HepG2 (cell line): ENCODE data around the gene NKAIN2.

Source experiments
- BRCA1 ChIP-seq: sonication (generic); formaldehyde crosslinking; IDR thresholded peaks from 2 replicates; pipeline ENCODE4 v1.4.0; 2020; ENCODE audit warnings: missing genetic modification reagents
- CREB1 ChIP-seq, 2 experiments: fragments of 450-650 bp in 1 of 2; IDR thresholded peaks; 2 replicates each; pipeline ENCODE4 v1.6.1; 2016 to 2017; ENCODE audit warnings: control low read depth in 1 of 2, mild to moderate bottlenecking in 1 of 2, missing compliant biosample characterization in 1 of 2, missing genetic modification characterization in 1 of 2
- ELF3 ChIP-seq: IDR thresholded peaks from 2 replicates; pipeline ENCODE4 v1.6.1; 2016; ENCODE audit warnings: missing genetic modification reagents, missing compliant biosample characterization
- EZH2 ChIP-seq: conservative IDR thresholded peaks from 2 replicates; pipeline ENCODE4 v1.6.1; 2012; ENCODE audit warnings: mild to moderate bottlenecking, low read depth, low read length, moderate library complexity
- GPN1 ChIP-seq: sonication (generic); formaldehyde crosslinking; IDR thresholded peaks from 2 replicates; pipeline ENCODE4 v1.5.1; 2020; ENCODE audit warnings: missing genetic modification reagents, borderline replicate concordance
- KDM6A ChIP-seq: IDR thresholded peaks from 2 replicates; pipeline ENCODE4 v1.6.1; 2016; ENCODE audit warnings: low read depth
- PHF20 ChIP-seq: sonication (generic); formaldehyde crosslinking; IDR thresholded peaks from 2 replicates; pipeline ENCODE4 v1.5.0; 2020; ENCODE audit warnings: mild to moderate bottlenecking, missing genetic modification reagents
- TARDBP ChIP-seq: sonication (generic); formaldehyde crosslinking; IDR thresholded peaks from 2 replicates; pipeline ENCODE4 v1.8.0; 2022; ENCODE audit warnings: mild to moderate bottlenecking, missing genetic modification reagents
- TCF12 ChIP-seq, 2 experiments: fragments of 450-650 bp in 1 of 2; sonication (generic) in 1 of 2; formaldehyde crosslinking in 1 of 2; IDR thresholded peaks; 2 replicates each; pipeline versions ENCODE4 v1.6.1 to v1.8.0; 2017 to 2022; ENCODE audit warnings: antibody characterized with exemption in 1 of 2, mild to moderate bottlenecking in 1 of 2, missing genetic modification reagents in 1 of 2, moderate library complexity in 1 of 2
- ZHX1 ChIP-seq: sonication (generic); formaldehyde crosslinking; IDR thresholded peaks from 2 replicates; pipeline ENCODE4 v1.8.1; 2022; ENCODE audit warnings: low read depth, mild to moderate bottlenecking, missing genetic modification reagents
- ZNF124 ChIP-seq: sonication (generic); formaldehyde crosslinking; IDR thresholded peaks from 2 replicates; pipeline ENCODE4 v1.4.0; 2020; ENCODE audit warnings: missing genetic modification reagents
- TF ChIP-seq, protein P1 (sequence below): sonication (generic); formaldehyde crosslinking; IDR thresholded peaks from 2 replicates; pipeline ENCODE4 v1.9.0; 2021; ENCODE audit warnings: missing genetic modification reagents, mild to moderate bottlenecking, borderline replicate concordance
- TF ChIP-seq, protein P2 (sequence below): sonication (generic); formaldehyde crosslinking; conservative IDR thresholded peaks from 2 replicates; pipeline ENCODE4 v1.5.0; 2020; ENCODE audit warnings: missing genetic modification reagents

GRCh38 chr6:124546601-124547000 is 742.9 kb downstream of the NKAIN2 start:
- TF ChIP-seq GPN1 (CRISPR knock-in tag) (no peak), EZH2 (no peak), KDM6A (CRISPR knock-in tag) (no peak), ZHX1 (CRISPR knock-in tag) (no peak), CREB1 (IDR thresholded peaks at IDR 0.05) (no peak), CREB1 (CRISPR knock-in tag; IDR thresholded peaks at IDR 0.05) (no peak), ZNF124 (CRISPR knock-in tag) (no peak), TCF12 (IDR thresholded peaks at IDR 0.05) (no peak), TCF12 (CRISPR knock-in tag; IDR thresholded peaks at IDR 0.05) (no peak), TARDBP (CRISPR knock-in tag) (no peak), BRCA1 (CRISPR knock-in tag) (no peak), ELF3 (CRISPR knock-in tag) (no peak), PHF20 (CRISPR knock-in tag) (no peak)
- TF ChIP-seq, protein P1, sequence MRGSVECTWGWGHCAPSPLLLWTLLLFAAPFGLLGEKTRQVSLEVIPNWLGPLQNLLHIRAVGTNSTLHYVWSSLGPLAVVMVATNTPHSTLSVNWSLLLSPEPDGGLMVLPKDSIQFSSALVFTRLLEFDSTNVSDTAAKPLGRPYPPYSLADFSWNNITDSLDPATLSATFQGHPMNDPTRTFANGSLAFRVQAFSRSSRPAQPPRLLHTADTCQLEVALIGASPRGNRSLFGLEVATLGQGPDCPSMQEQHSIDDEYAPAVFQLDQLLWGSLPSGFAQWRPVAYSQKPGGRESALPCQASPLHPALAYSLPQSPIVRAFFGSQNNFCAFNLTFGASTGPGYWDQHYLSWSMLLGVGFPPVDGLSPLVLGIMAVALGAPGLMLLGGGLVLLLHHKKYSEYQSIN, result no peak
- TF ChIP-seq, protein P2, sequence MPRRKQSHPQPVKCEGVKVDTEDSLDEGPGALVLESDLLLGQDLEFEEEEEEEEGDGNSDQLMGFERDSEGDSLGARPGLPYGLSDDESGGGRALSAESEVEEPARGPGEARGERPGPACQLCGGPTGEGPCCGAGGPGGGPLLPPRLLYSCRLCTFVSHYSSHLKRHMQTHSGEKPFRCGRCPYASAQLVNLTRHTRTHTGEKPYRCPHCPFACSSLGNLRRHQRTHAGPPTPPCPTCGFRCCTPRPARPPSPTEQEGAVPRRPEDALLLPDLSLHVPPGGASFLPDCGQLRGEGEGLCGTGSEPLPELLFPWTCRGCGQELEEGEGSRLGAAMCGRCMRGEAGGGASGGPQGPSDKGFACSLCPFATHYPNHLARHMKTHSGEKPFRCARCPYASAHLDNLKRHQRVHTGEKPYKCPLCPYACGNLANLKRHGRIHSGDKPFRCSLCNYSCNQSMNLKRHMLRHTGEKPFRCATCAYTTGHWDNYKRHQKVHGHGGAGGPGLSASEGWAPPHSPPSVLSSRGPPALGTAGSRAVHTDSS (CRISPR knock-in tag), result no peak
